Measurements from ENCODE around the gene KDM4C.
A peak's percentile ranks its signal among the peaks of the same experiment; 100 is the strongest.
"Not testable (repeated sequence)": the region's sequence is repeated elsewhere in the genome, so short reads cannot be mapped to it uniquely, and the experiment has no call there.

KDM4C gene

GRCh38 chr9:6714176-6714575, 43.6 kb upstream of the KDM4C start:
- 0 out of 2 replicates have a peak, but pooled peaks cover 3% of the 10 kb centered on the region for H3F3A ChIP-seq (ENCODE audit: insufficient read depth)
- H2AFZ ChIP-seq (ENCODE audit: low read depth, low read length, severe bottlenecking), result no peak overlapping the region
- no peaks in the 10 kb centered on the region for H3K27me3 ChIP-seq (ENCODE audit: low read length)
- H3K79me2 ChIP-seq (ENCODE audit: insufficient read depth, low read length), result no peaks in the 10 kb centered on the region
- H3K4me3 ChIP-seq (ENCODE audit: insufficient read depth, low read length, poor library complexity, severe bottlenecking), result no peak overlapping the region
- H3K36me3 ChIP-seq (ENCODE audit: low read length), result no peaks in the 10 kb centered on the region
- H3K9me2 ChIP-seq (replicated peaks; ENCODE audit: insufficient read depth, low read length), result no peaks in the 10 kb centered on the region
- 0 out of 2 replicates have a peak, but pooled peaks cover under 1% of the 10 kb centered on the region for H3K9me3 ChIP-seq (ENCODE audit: insufficient read depth, low read length)
- H4K20me1 ChIP-seq (ENCODE audit: low read depth, low read length), result no peaks in the 10 kb centered on the region
- no peak overlapping the region for H3K4me2 ChIP-seq (ENCODE audit: low read depth, low read length, poor library complexity, severe bottlenecking)
- H3K9ac ChIP-seq (ENCODE audit: low read length), result no peak overlapping the region
- H3K27ac ChIP-seq (ENCODE audit: low read depth, low read length), result no peak overlapping the region
- TF ChIP-seq CTCF (IDR thresholded peaks at IDR 0.05; ENCODE audit: insufficient read depth, low read length, poor library complexity, severe bottlenecking) (no peak), EZH2phosphoT487 (conservative IDR thresholded peaks at IDR 0.05; ENCODE audit: low read length) (no peak)

- not testable (repeated sequence) for H3K27ac ChIP-seq (ENCODE audit: low read depth, low read length); H3K79me2 ChIP-seq (ENCODE audit: insufficient read depth, low read length); H3F3A ChIP-seq (ENCODE audit: insufficient read depth); H3K27me3 ChIP-seq (ENCODE audit: low read length); H3K36me3 ChIP-seq (ENCODE audit: low read length); H4K20me1 ChIP-seq (ENCODE audit: low read depth, low read length); H3K9me3 ChIP-seq (ENCODE audit: insufficient read depth, low read length); H3K9me2 ChIP-seq (replicated peaks; ENCODE audit: insufficient read depth, low read length)
- peak overlapping the region; percentile 80 for H3K4me2 ChIP-seq (ENCODE audit: low read depth, low read length, poor library complexity, severe bottlenecking)
- H3K4me3 ChIP-seq (ENCODE audit: insufficient read depth, low read length, poor library complexity, severe bottlenecking), result peak overlapping the region; percentile 63
- peak overlapping the region; percentile 61 for H3K9ac ChIP-seq (ENCODE audit: low read length)
- H2AFZ ChIP-seq (ENCODE audit: low read depth, low read length, severe bottlenecking), result peak overlapping the region; percentile 93
Observed at GRCh38 chr9:6715153-6715754, 42.5 kb upstream of the KDM4C start.

- Histone ChIP-seq H3K4me2 (ENCODE audit: low read depth, low read length, poor library complexity, severe bottlenecking) (peak overlapping the region; percentile 80), H3K27me3 (ENCODE audit: low read length) (no peaks in the 10 kb centered on the region), H3K36me3 (ENCODE audit: low read length) (no peaks in the 10 kb centered on the region), H3F3A (ENCODE audit: insufficient read depth) (0 out of 2 replicates have a peak, but pooled peaks cover 3% of the 10 kb centered on the region), H3K4me3 (ENCODE audit: insufficient read depth, low read length, poor library complexity, severe bottlenecking) (peak overlapping the region; percentile 63), H3K9me3 (ENCODE audit: insufficient read depth, low read length) (no peaks in the 10 kb centered on the region), H3K79me2 (ENCODE audit: insufficient read depth, low read length) (no peaks in the 10 kb centered on the region), H3K27ac (ENCODE audit: low read depth, low read length) (no peak overlapping the region), H3K9ac (ENCODE audit: low read length) (peak overlapping the region; percentile 61), H3K9me2 (replicated peaks; ENCODE audit: insufficient read depth, low read length) (no peaks in the 10 kb centered on the region), H4K20me1 (ENCODE audit: low read depth, low read length) (no peaks in the 10 kb centered on the region), H2AFZ (ENCODE audit: low read depth, low read length, severe bottlenecking) (peak overlapping the region; percentile 93)
- no peak for TF ChIP-seq EZH2phosphoT487 (conservative IDR thresholded peaks at IDR 0.05; ENCODE audit: low read length)
- TF ChIP-seq CTCF (IDR thresholded peaks at IDR 0.05; ENCODE audit: insufficient read depth, low read length, poor library complexity, severe bottlenecking), result no peak
Observed at GRCh38 chr9:6715755-6716643, 41.8 kb upstream of the KDM4C start.

GRCh38 chr9:6716766-6717165, 41.0 kb upstream of the KDM4C start:
- Histone ChIP-seq H3K9ac (ENCODE audit: low read length) (peak overlapping the region; percentile 61), H4K20me1 (ENCODE audit: low read depth, low read length) (no peaks in the 10 kb centered on the region), H3K9me2 (replicated peaks; ENCODE audit: insufficient read depth, low read length) (no peaks in the 10 kb centered on the region), H3K27ac (ENCODE audit: low read depth, low read length) (no peak overlapping the region), H3K79me2 (ENCODE audit: insufficient read depth, low read length) (no peaks in the 10 kb centered on the region), H3K9me3 (ENCODE audit: insufficient read depth, low read length) (no peaks in the 10 kb centered on the region), H3K27me3 (ENCODE audit: low read length) (no peaks in the 10 kb centered on the region), H3K4me3 (ENCODE audit: insufficient read depth, low read length, poor library complexity, severe bottlenecking) (no peak overlapping the region), H3F3A (ENCODE audit: insufficient read depth) (0 out of 2 replicates have a peak, but pooled peaks cover 3% of the 10 kb centered on the region), H3K36me3 (ENCODE audit: low read length) (no peaks in the 10 kb centered on the region), H3K4me2 (ENCODE audit: low read depth, low read length, poor library complexity, severe bottlenecking) (peak overlapping the region; percentile 80), H2AFZ (ENCODE audit: low read depth, low read length, severe bottlenecking) (peak overlapping the region; percentile 93)
- TF ChIP-seq CTCF (IDR thresholded peaks at IDR 0.05; ENCODE audit: insufficient read depth, low read length, poor library complexity, severe bottlenecking) (no peak), EZH2phosphoT487 (conservative IDR thresholded peaks at IDR 0.05; ENCODE audit: low read length) (no peak)

Data from SU-DHL-6 (cell line).